BLaER1 (cell line): ENCODE data around the gene RNF150.

ENCODE experiments used
- H3K27ac ChIP-seq: shearing (Covaris generic); formaldehyde crosslinking; 2 replicates; pipeline ENCODE4 v1.8.1; 2022
- H3K27me3 ChIP-seq: shearing (Covaris generic); formaldehyde crosslinking; 2 replicates; pipeline ENCODE4 v1.8.1; 2022
- H3K36me3 ChIP-seq: shearing (Covaris generic); formaldehyde crosslinking; 2 replicates; pipeline ENCODE4 v1.8.1; 2022
- H3K4me1 ChIP-seq: shearing (Covaris generic); formaldehyde crosslinking; 2 replicates; pipeline ENCODE4 v1.8.1; 2022
- H3K4me2 ChIP-seq: shearing (Covaris generic); formaldehyde crosslinking; 2 replicates; pipeline ENCODE4 v1.8.1; 2022
- H3K4me3 ChIP-seq: shearing (Covaris generic); formaldehyde crosslinking; 2 replicates; pipeline ENCODE4 v1.8.1; 2022
- H3K9ac ChIP-seq: shearing (Covaris generic); formaldehyde crosslinking; 2 replicates; pipeline ENCODE4 v1.8.1; 2022
- H3K9me3 ChIP-seq: shearing (Covaris generic); formaldehyde crosslinking; 2 replicates; pipeline ENCODE4 v1.8.1; 2022
- H4K20me1 ChIP-seq: shearing (Covaris generic); formaldehyde crosslinking; 2 replicates; pipeline ENCODE4 v1.8.1; 2022
- Cebpa-rat ChIP-seq: shearing (Covaris generic); IDR thresholded peaks from 2 replicates; pipeline ENCODE4 v1.8.1; 2022

Gene RNF150

DNA sequence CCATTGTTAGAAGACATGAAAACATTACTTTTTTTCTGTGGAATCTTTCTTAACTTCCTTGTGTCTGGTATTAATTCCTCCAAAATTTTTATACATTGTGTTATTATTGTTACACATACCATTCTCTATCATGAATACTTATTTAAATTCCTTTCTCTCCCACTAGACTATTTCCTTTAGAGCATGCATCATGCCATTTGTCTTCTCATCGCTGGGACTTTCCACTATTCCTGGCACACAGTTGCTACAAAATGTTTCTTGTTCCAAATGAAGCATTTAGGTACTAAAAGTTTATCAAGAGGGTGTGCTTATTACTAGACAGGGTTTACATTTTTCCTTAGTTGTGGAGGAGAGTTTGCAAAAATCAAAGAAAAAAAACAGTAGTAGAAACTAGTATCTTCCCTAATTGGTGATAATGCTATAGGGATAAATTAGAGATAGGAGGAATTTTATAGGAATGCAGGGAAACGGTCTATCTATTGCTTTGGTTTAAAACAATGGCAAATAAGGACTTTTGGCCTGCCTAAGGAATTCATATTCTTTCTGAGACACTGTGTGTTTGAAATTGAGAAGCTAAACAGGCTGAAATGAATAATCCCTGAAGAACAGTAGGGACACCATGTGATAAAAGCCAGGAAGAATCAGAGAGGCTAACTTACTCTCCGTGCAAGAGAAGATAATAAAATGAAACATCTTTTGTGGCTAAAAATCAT is 189.6 kb downstream of the RNF150 start:
- no peak overlapping the region for H3K27ac ChIP-seq
- no peak overlapping the region for H3K4me2 ChIP-seq

GRCh38 chr4:140940589-140940988 is 192.7 kb downstream of the RNF150 start:
- Histone ChIP-seq H3K27me3 (no peaks in the 10 kb centered on the region), H3K4me1 (no peaks in the 10 kb centered on the region), H3K27ac (no peak overlapping the region), H3K4me2 (no peak overlapping the region), H3K36me3 (no peaks in the 10 kb centered on the region), H3K4me3 (no peak overlapping the region), H4K20me1 (no peaks in the 10 kb centered on the region), H3K9me3 (no peaks in the 10 kb centered on the region), H3K9ac (no peak overlapping the region)
- TF ChIP-seq Cebpa-rat, result no peak

More for the DNA sequence above, 189.6 kb downstream of the RNF150 start:
- no peak for TF ChIP-seq Cebpa-rat
- Histone ChIP-seq H3K36me3 (no peaks in the 10 kb centered on the region), H3K9ac (no peak overlapping the region), H3K9me3 (no peaks in the 10 kb centered on the region), H3K27me3 (no peaks in the 10 kb centered on the region), H3K4me3 (no peak overlapping the region), H4K20me1 (no peaks in the 10 kb centered on the region), H3K4me1 (no peaks in the 10 kb centered on the region)

DNA sequence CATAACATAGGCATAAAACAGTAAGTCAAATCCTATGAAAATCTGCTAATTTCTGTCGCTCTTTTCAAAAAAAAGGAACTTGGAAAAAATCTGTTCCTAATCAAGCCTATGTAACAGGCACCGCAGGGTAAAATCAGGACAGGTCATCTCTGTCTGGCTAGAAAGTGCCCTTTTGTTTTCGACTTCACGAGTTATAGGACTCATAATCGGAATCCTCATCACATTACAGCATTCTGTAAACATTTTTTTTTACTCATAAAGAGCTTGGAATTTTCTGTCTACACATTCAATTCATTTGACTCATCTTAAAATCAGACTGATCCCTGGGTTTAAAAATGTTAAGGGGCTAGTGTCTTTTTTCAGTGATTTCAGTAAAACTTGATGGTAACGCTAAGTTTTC is 195.4 kb downstream of the RNF150 start:
- Histone ChIP-seq H3K4me2 (no peak overlapping the region), H3K4me3 (no peak overlapping the region), H4K20me1 (no peaks in the 10 kb centered on the region), H3K27ac (no peak overlapping the region), H3K9me3 (no peaks in the 10 kb centered on the region), H3K27me3 (no peaks in the 10 kb centered on the region), H3K36me3 (no peaks in the 10 kb centered on the region), H3K9ac (no peak overlapping the region), H3K4me1 (no peaks in the 10 kb centered on the region)
- no peak for TF ChIP-seq Cebpa-rat

DNA sequence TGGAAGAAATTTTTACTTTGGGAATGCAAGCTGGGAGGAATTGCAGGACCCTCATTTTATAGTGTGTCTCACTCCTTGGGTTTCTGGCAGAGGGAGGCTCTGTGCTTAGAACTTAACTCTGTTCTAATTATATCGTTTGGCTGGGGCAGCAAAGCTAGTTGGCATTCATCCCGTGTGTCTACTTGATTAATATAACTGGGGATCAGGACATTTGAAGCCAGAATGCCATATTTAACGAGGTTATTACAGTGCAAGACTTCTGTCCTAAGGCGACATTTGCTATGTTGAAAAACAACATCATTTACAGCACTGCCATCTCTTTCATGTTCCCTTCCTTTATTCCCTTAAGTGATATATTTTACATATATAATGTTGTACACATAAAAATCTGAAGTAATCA is 198.0 kb downstream of the RNF150 start:
- no peak overlapping the region for H3K4me3 ChIP-seq
- H3K27me3 ChIP-seq, result no peaks in the 10 kb centered on the region
- H3K4me2 ChIP-seq, result no peak overlapping the region
- no peaks in the 10 kb centered on the region for H3K9me3 ChIP-seq
- H3K27ac ChIP-seq, result no peak overlapping the region
- H4K20me1 ChIP-seq, result no peaks in the 10 kb centered on the region
- no peaks in the 10 kb centered on the region for H3K36me3 ChIP-seq
- no peak for TF ChIP-seq Cebpa-rat
- H3K4me1 ChIP-seq, result no peaks in the 10 kb centered on the region
- no peak overlapping the region for H3K9ac ChIP-seq

DNA sequence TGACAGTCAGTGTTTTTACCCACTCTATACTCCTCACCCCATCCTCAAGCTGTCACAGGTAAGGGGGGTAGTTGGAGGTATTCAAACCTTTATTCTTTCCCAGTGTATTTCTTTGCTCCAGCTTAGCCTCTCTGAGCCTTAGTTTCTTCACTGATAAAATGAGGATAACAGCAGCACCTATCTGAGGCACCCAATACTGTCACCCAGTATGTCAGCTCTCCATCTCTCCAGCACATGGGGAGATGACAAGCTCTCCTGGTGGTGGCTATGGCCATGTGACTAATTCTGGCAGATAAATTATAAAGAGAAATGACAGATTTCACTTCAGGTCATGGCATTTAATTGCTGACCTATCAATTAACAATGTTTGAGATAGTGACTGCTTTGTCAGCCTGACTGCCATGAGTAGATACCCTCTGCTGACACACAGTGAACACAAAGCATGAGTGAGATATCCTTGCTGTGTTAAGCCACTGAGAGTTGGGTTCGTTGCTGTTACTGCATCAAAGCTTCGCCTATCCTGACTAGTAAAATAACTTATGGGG is 200.7 kb downstream of the RNF150 start:
- H3K9me3 ChIP-seq, result no peaks in the 10 kb centered on the region
- no peaks in the 10 kb centered on the region for H3K36me3 ChIP-seq
- H3K27me3 ChIP-seq, result no peaks in the 10 kb centered on the region
- TF ChIP-seq Cebpa-rat, result no peak
- no peak overlapping the region for H3K9ac ChIP-seq
- H3K4me2 ChIP-seq, result no peak overlapping the region
- no peaks in the 10 kb centered on the region for H4K20me1 ChIP-seq
- no peaks in the 10 kb centered on the region for H3K4me1 ChIP-seq
- H3K27ac ChIP-seq, result no peak overlapping the region
- H3K4me3 ChIP-seq, result no peak overlapping the region

DNA sequence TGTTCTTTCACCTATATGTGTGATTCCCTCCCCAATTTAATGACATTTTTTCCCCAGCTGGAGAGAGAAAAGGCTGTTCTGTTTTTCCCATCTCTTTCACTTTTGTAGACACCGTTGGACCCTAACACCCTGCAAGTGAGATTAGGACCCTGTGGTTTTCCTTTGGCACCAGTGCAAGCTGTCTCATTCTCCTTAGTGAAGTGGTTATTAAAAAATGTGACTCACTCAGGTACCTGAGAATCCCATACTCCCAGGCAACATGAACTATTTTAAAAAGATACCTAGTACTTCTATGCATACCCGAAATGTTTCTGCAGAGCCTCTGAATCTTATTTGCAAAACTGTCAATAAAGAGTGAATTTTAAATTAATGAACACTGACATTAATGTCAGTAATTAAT is 201.4 kb downstream of the RNF150 start:
- H3K27ac ChIP-seq, result no peak overlapping the region
- H3K4me2 ChIP-seq, result no peak overlapping the region
- H3K27me3 ChIP-seq, result no peaks in the 10 kb centered on the region
- H4K20me1 ChIP-seq, result no peaks in the 10 kb centered on the region
- no peak overlapping the region for H3K4me3 ChIP-seq
- no peak for TF ChIP-seq Cebpa-rat
- no peaks in the 10 kb centered on the region for H3K4me1 ChIP-seq
- H3K36me3 ChIP-seq, result no peaks in the 10 kb centered on the region
- H3K9ac ChIP-seq, result no peak overlapping the region
- no peaks in the 10 kb centered on the region for H3K9me3 ChIP-seq

GRCh38 chr4:140930557-140930956 is 202.7 kb downstream of the RNF150 start:
- no peak for TF ChIP-seq Cebpa-rat
- H3K36me3 ChIP-seq, result no peaks in the 10 kb centered on the region

GRCh38 chr4:140930011-140930410 is 203.3 kb downstream of the RNF150 start:
- Histone ChIP-seq H3K27me3 (no peaks in the 10 kb centered on the region), H3K36me3 (no peaks in the 10 kb centered on the region), H3K9me3 (no peaks in the 10 kb centered on the region), H3K4me1 (no peaks in the 10 kb centered on the region), H3K4me2 (no peak overlapping the region), H3K27ac (no peak overlapping the region), H3K4me3 (no peak overlapping the region), H3K9ac (no peak overlapping the region), H4K20me1 (no peaks in the 10 kb centered on the region)
- TF ChIP-seq Cebpa-rat, result no peak

More at GRCh38 chr4:140930557-140930956, 202.7 kb downstream of the RNF150 start:
- H3K4me1 ChIP-seq, result no peaks in the 10 kb centered on the region
- no peak overlapping the region for H3K4me2 ChIP-seq
- H4K20me1 ChIP-seq, result no peaks in the 10 kb centered on the region
- no peak overlapping the region for H3K4me3 ChIP-seq
- H3K9me3 ChIP-seq, result no peaks in the 10 kb centered on the region
- H3K27ac ChIP-seq, result no peak overlapping the region
- no peak overlapping the region for H3K9ac ChIP-seq
- no peaks in the 10 kb centered on the region for H3K27me3 ChIP-seq

DNA sequence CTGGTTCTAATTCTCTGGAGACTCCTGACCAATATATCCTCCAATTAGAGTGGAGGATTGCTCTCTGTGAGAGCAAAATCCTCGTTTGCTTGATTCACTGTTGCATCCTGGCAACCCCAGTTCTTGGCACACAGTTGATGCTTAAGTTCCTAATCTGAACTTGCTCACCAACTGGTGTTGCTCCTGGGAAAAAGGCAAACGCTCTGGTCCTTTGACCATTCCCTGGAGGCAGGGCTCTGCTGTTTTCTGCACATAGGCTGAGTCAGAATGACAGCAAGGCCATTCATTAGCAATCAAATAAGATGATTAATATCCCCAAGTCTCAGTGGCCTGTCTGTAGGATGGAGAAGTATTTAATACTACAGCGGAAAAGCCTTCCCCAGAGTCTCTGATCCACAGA is 204.4 kb downstream of the RNF150 start:
- H3K9ac ChIP-seq, result no peak overlapping the region
- H4K20me1 ChIP-seq, result no peaks in the 10 kb centered on the region
- no peaks in the 10 kb centered on the region for H3K27me3 ChIP-seq
- H3K9me3 ChIP-seq, result no peaks in the 10 kb centered on the region
- no peak overlapping the region for H3K4me2 ChIP-seq
- no peaks in the 10 kb centered on the region for H3K4me1 ChIP-seq
- no peaks in the 10 kb centered on the region for H3K36me3 ChIP-seq
- H3K4me3 ChIP-seq, result no peak overlapping the region
- no peak for TF ChIP-seq Cebpa-rat
- H3K27ac ChIP-seq, result no peak overlapping the region

- H3K4me2 ChIP-seq, result no peak overlapping the region
- no peak overlapping the region for H3K9ac ChIP-seq
- H3K4me1 ChIP-seq, result no peaks in the 10 kb centered on the region
- H3K9me3 ChIP-seq, result no peaks in the 10 kb centered on the region
- no peaks in the 10 kb centered on the region for H4K20me1 ChIP-seq
- H3K27me3 ChIP-seq, result no peaks in the 10 kb centered on the region
- no peak overlapping the region for H3K4me3 ChIP-seq
- TF ChIP-seq Cebpa-rat, result no peak
- no peak overlapping the region for H3K27ac ChIP-seq
- no peaks in the 10 kb centered on the region for H3K36me3 ChIP-seq
These were observed 206.6 kb downstream of the RNF150 start for GRCh38 chr4:140926672-140927071.
